Naive B cell (primary cell): ENCODE results near the gene IRF2BP2. TPM values are rescaled to one million over a fixed set of nuclear protein-coding genes. Genes with fewer than 3 reads are reported as not detected.

Source experiments
- ATAC-seq, 2 donors: fragments of 150-1000 bp; cut with Tn5 transposase; 2 replicates each; pipeline ENCODE4 v1.10.0; 2021; ENCODE audit warnings: low read depth in 2 of 2, mild to moderate bottlenecking in 2 of 2, moderate library complexity in 2 of 2
- DNase-seq: peaks from one replicate; pipeline ENCODE4 v3.0.0; 2022
- H3K27ac Mint-ChIP-seq, 6 donors: one replicate each; pipeline ENCODE4 v1.8.0; 2020 to 2022; ENCODE audit warnings: mild to moderate bottlenecking in 6 of 6, mixed read lengths in 6 of 6, moderate library complexity in 5 of 6, inconsistent platforms in 2 of 6
- H3K27me3 Mint-ChIP-seq, 3 donors: one replicate each; pipeline ENCODE4 v1.8.0; 2021 to 2022; ENCODE audit warnings: mixed read lengths in 3 of 3, mild to moderate bottlenecking in 1 of 3
- H3K36me3 Mint-ChIP-seq, 2 donors: one replicate each; pipeline ENCODE4 v1.8.0; 2020 to 2022; ENCODE audit warnings: mixed read lengths in 2 of 2, inconsistent platforms in 1 of 2, mild to moderate bottlenecking in 1 of 2
- H3K4me1 Mint-ChIP-seq, 3 donors: one replicate each; pipeline ENCODE4 v1.8.0; 2020 to 2022; ENCODE audit warnings: mixed read lengths in 3 of 3, inconsistent platforms in 1 of 3, mild to moderate bottlenecking in 1 of 3, moderate library complexity in 1 of 3
- H3K4me3 Mint-ChIP-seq, 8 donors: one replicate each; pipeline ENCODE4 v1.8.0; 2020 to 2022; ENCODE audit warnings: mild to moderate bottlenecking in 8 of 8, mixed read lengths in 8 of 8, moderate library complexity in 8 of 8, inconsistent platforms in 2 of 8
- H3K9me3 Mint-ChIP-seq, 7 donors: one replicate each; pipeline ENCODE4 v1.8.0; 2020 to 2022; ENCODE audit warnings: mixed read lengths in 7 of 7, mild to moderate bottlenecking in 5 of 7, inconsistent platforms in 2 of 7, moderate library complexity in 1 of 7
- polyA plus RNA-seq, 6 donors: library from polyadenylated mRNA; unstranded; fragments of 300-500 nt; fragmentation: Illumina TruSeq; gene quantifications; one replicate each; pipeline ENCODE4 v1.2.3, GENCODE V29; 2021; ENCODE audit warnings: low read depth in 6 of 6

IRF2BP2 gene
- polyA plus RNA-seq, 6 donors from 2014 or later, result 40.3 to 66.1 (median 55.3) TPM

DNA sequence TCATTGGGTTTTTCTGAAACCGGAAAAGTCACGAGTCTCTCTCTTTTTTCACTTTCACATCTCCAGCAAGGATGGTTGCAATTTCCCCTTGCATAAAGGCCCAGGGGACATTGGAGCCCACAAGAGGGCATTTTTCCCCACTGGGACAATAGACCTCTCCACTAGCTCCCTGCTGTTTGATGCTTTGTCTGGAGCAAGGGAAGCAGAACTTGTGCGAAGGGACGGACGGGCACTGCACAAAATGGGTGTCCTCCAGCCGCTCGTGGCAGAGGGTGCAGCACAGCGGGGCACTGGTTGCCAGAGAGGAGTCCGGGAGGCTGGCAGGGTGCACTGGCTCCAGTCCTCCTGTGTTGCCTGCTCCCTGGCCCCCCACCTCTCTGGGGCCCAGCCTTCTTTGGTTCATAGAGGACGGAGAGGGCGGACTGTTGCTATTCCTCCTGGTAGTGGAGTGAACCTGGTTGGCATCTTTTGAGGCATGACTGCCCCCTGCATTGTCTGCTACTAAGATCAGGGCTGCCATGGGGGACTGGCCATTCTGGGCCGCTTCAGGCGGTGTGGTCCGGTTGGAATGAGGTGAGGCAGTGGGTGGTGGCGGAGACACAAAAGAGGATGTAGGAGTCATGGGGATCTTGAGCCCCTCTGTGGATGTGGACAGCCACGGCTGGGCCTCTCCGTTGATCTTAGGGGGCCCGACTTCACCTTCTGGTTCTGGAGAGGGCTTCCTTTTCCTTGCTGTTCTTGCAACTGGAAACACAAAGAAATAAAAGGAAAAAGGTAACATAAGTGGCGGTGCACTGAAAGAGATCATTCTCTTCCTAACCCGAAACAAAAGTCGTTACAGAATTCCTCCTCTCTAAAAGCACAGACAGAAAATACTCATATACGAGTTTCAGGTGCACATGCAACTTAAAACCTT is 2.6 kb downstream of the IRF2BP2 start:
- H3K27ac Mint-ChIP-seq, result peak overlapping the region; percentile 96 to 100 (median 98)
- peak overlapping the region; percentile 91 to 99 (median 92) for H3K4me3 Mint-ChIP-seq
- H3K4me1 Mint-ChIP-seq, result peaks cover 61 to 71% (median 63%) of the 10 kb centered on the region in 3 donors
- peaks cover 0 to 5% (median 0%) of the 10 kb centered on the region in 3 donors for H3K27me3 Mint-ChIP-seq
- DNase-seq (no peak), ATAC-seq (no peak)
- H3K36me3 Mint-ChIP-seq, result peaks cover 0 to 7% of the 10 kb centered on the region in 2 donors
- peaks cover 0 to 2% (median 0%) of the 10 kb centered on the region in 7 donors for H3K9me3 Mint-ChIP-seq

DNA sequence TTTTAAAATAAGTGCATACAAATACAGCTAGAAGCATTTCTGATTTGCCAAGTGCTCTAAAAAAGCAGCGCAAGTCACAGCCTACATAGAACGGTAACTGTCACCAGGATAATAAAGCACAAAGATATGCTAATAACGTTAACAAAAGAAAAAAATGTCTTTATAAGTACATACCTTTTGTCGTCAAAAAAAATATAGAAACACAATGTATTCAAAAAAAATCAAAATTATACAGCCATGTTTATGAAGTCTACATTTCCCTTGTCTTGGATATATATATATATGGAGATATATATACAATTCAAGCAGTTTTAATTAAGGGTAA is 3.2 kb downstream of the IRF2BP2 start:
- DNase-seq (no peak), ATAC-seq (no peak)
- H3K4me3 Mint-ChIP-seq, result peak overlapping the region; percentile 91 to 99 (median 92)
- peaks cover 0 to 7% of the 10 kb centered on the region in 2 donors for H3K36me3 Mint-ChIP-seq
- peaks cover 0 to 2% (median 0%) of the 10 kb centered on the region in 7 donors for H3K9me3 Mint-ChIP-seq
- H3K27ac Mint-ChIP-seq, result peak overlapping the region; percentile 89 to 100 (median 96)
- peaks cover 0 to 5% (median 0%) of the 10 kb centered on the region in 3 donors for H3K27me3 Mint-ChIP-seq
- H3K4me1 Mint-ChIP-seq, result peaks cover 59 to 71% (median 63%) of the 10 kb centered on the region in 3 donors

DNA sequence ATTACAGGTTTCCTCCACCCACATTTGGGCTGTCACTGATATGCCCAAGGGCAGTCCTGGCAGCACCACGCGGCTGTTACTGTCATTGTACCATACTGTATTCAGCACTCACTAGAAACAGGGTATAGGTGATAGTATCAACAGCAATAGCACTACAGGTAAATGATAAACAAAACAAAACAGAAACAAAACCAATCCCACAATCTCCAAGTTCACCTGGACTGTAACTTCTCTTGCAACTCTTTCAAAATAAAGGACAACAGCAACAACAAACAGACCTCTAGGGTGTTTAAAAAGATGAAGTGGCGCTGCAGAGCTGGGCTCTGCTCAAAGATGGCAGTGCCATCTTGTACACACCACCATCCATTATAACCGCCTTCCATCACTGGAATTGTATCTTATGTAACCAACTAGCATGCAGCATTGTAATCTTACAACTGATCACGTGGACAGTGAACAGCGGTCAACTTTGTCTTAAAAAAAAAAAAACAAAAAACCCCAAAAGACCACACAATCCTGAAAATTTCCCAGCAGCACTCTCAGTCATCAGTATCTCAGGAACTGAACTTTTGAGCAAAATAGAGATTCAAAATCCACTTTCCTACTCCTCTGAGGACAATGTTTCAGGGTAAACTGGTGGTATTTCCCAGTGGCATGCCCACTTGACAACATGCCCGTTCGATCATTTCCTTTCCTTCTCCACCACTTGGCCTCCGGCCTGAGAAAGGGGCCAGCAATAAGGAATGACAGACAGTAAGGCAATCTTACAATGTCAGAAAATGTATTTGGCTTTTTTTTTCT is 3.8 kb downstream of the IRF2BP2 start:
- DNase-seq, result no peak
- Mint-ChIP-seq H3K4me1 (peaks cover 58 to 71% (median 63%) of the 10 kb centered on the region in 3 donors), H3K4me3 (peak overlapping the region; percentile 91 to 99 (median 92)), H3K27ac (peak overlapping the region; percentile 89 to 100 (median 96)), H3K36me3 (peaks cover 0 to 7% of the 10 kb centered on the region in 2 donors), H3K9me3 (peaks cover 0 to 2% (median 0%) of the 10 kb centered on the region in 7 donors), H3K27me3 (peaks cover 0 to 5% (median 0%) of the 10 kb centered on the region in 3 donors)
- no peak for ATAC-seq

DNA sequence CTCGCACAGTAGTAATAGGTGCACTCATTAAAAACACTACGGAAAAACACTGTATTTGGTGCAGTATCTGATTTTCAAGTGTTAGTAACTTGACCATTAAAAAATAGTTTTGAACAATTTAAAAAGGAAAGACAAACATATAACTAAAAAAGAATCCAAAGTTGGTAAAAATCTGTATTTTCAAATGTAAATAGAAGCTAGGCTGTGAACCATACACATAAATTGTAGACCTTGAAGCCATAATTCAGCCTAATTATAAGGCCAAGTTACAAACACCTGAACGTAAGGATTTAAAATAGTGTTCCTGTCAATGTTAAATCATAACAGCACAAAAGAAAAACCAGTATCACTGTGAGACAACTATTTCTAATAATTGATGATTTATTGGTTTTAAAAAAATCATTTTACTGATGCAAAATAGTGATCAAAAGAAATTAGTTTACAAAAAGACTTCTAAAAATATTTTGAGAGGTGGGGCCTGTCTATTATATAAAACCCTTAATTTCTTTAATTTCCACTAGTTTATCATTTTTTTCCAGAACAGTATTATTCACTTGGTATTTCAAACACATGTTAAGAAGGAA is 4.5 kb downstream of the IRF2BP2 start:
- Mint-ChIP-seq H3K27me3 (peaks cover 0 to 4% (median 0%) of the 10 kb centered on the region in 3 donors), H3K4me1 (peaks cover 59 to 77% (median 67%) of the 10 kb centered on the region in 3 donors), H3K9me3 (peaks cover 0 to 2% (median 0%) of the 10 kb centered on the region in 7 donors), H3K27ac (peak overlapping the region; percentile 89 to 100 (median 96)), H3K36me3 (peaks cover 0 to 7% of the 10 kb centered on the region in 2 donors), H3K4me3 (peak overlapping the region; percentile 91 to 99 (median 92))
- DNase-seq (no peak), ATAC-seq (no peak)

DNA sequence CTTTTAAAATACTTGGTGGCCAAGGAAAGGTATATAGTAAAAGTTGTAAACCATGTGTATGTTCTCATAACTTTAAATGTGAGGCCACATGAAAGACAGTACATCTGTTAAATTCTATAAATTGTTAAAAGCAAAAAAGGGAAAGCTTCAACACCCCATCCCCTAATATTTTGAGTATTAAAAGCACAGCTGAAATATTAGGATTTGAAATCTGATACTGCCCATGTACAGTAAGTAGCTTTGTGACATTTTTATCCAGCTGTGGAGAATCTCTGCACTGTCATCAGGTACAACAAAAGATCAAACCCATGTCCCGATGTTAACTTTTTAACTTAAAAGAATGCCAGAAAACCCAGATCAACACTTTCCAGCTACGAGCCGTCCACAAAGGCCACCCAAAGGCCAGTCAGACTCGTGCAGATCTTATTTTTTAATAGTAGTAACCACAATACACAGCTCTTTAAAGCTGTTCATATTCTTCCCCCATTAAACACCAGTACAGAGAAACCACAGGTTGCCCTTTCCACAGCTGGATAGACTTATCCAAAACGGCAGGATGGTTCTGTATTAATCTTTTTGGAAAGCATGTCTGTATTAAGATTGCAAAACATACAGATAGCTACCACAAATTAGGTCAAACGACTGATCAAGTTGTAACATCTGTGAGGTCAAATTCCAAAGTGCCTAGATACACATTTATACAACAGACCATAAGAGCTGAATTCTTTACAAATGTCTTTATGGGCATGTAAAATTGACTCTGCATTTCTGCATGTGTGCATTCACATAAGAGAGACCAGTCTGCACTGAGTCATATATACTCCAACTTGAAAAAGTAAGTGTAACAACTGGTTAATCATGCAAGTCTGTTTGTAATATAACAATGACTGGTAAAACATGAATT is 5.2 kb downstream of the IRF2BP2 start:
- Mint-ChIP-seq H3K36me3 (peaks cover 0 to 7% of the 10 kb centered on the region in 2 donors), H3K4me1 (peaks cover 57 to 80% (median 67%) of the 10 kb centered on the region in 3 donors), H3K9me3 (no peaks in the 10 kb centered on the region), H3K27me3 (no peaks in the 10 kb centered on the region), H3K4me3 (peak overlapping the region; percentile 60 to 95 (median 91)), H3K27ac (peak overlapping the region in 4 of 6 donors; percentile 43 to 100 (median 56))
- ATAC-seq (no peak), DNase-seq (no peak)

DNA sequence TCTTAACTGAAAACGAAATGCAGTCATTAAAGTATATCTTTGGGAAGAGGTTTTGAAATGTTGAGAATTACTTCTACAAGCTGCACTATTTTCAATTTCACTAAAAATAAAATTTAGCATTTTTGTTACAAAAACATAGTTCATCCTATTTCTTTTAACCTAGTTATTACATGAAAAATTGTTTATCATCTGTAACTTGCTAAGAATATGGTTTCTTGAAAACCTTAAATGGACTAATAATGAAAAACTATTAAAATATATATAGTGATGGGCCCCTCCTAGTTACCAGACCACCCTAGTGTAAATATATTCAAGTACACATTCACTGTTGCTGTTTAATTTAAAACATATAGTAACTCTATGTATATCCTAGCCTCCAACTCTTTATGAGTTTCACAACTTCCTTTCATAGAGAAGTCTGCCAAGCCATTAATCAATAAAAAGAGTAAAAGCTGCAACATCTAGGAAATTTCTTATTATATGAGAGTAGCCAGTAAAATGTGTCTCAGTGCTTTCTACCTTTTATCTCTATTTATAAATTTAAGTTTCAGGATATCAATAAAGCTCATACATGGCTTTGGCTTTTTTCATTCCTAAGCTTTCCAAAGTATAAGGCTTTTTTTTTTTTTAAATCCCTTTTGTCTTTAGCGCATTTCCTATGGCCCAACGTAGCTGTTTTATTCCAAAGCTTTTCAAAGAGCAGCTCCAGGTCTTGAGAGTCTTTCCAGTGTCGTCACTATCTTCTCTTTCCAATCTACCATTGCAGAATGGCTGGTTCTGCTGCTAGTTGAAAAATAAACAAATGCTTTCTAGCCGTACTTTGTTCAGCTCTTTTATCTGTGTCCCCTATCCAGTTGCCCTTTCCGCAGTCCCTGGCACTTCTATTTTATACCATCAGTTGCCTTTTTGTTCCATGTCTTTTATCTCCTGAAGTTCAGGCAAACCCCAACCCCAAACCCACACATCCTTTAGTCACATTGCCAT is 6.5 kb downstream of the IRF2BP2 start:
- Mint-ChIP-seq H3K36me3 (peaks cover 0 to 7% of the 10 kb centered on the region in 2 donors), H3K4me1 (peaks cover 60 to 92% (median 67%) of the 10 kb centered on the region in 3 donors), H3K27me3 (no peaks in the 10 kb centered on the region), H3K4me3 (peak overlapping the region in 7 of 8 donors; percentile 5 to 98 (median 57)), H3K9me3 (no peaks in the 10 kb centered on the region), H3K27ac (peak overlapping the region; percentile 32 to 100 (median 92))
- DNase-seq (no peak), ATAC-seq (no peak)

DNA sequence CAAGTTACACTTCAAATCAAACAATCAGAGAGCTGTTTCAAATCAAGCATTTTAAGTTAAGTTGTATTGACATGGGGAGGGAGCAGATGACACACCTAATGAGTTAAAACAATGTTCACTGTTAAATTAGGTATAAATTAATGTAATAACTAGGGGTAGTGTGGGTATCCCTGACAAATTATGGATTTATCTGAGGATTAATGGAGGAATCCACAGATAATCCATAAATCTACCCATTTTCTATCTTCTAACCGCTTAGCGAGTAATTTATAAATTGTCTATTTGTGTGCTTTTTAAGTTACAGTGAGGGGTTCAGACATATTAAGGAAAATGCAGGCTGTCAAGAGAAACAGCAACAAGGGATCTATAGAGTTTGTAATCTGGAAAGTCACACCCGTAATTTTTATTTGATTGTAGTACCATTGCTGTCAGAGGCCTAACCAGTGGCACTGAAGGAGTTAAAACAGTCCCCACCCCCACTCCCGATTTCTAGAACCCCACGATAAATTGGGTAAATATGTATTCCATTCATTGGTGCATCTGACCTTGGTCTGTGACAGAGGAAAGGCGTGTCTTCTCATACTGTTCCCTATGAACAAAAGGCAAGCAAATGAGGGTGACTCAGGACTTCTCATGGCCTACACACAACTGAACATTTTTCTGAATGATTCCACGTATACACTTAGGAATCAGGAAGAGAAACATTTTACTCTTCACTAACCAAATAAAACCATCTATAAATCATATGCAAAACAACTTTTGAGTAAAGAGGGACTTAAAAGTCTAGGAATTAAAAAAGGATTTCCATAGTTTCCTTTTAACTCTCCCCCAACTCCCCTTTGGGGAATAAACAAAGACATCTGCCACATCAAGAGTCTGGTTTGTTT is 7.4 kb downstream of the IRF2BP2 start:
- H3K36me3 Mint-ChIP-seq, result no peaks in the 10 kb centered on the region
- no peak for DNase-seq

DNA sequence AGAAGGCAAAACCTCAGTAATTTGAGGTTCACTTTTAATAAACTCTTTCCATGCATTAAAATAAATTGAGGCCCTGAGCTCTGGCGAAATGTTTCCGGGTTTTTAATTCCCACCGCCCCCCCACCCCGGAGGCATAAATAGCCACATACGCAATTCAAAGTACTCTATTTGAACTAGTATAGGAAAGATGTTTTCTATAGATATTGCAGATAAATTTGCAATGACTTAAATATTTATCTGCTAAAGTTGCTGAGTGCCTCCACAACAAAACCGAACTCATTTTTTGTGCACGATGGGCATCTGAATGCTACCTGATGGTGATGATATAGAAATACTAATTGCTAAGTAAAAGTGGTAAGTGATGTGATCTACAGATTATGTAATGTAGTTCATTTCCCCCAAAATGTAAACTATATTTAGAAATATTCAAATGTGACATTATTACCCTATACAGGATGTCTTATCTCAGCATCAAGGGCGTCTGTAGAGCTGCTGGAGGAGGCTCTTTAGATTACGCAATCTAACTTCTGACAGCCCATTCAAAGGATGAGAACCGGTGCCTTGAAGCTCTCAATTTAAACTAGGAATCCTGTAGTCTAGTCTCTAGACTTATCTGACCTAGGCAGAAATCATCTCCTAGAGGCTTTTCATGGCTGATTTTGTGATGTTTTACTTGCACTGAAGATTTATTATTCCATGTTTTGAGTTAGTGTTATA is 8.5 kb downstream of the IRF2BP2 start:
- DNase-seq (no peak), ATAC-seq (peak; percentile 16 to 18)
- no peaks in the 10 kb centered on the region for H3K9me3 Mint-ChIP-seq
- peak overlapping the region; percentile 61 to 100 (median 96) for H3K27ac Mint-ChIP-seq
- H3K4me1 Mint-ChIP-seq, result peaks cover 45 to 76% (median 49%) of the 10 kb centered on the region in 3 donors
- peak overlapping the region; percentile 80 to 98 (median 88) for H3K4me3 Mint-ChIP-seq
- H3K27me3 Mint-ChIP-seq, result no peaks in the 10 kb centered on the region
- no peaks in the 10 kb centered on the region for H3K36me3 Mint-ChIP-seq

More for the DNA sequence above, 7.4 kb downstream of the IRF2BP2 start:
- no peaks in the 10 kb centered on the region for H3K9me3 Mint-ChIP-seq
- peaks cover 53 to 87% (median 59%) of the 10 kb centered on the region in 3 donors for H3K4me1 Mint-ChIP-seq
- peak overlapping the region; percentile 38 to 98 (median 57) for H3K4me3 Mint-ChIP-seq
- no peak for ATAC-seq
- H3K27ac Mint-ChIP-seq, result peak overlapping the region; percentile 67 to 100 (median 88)
- H3K27me3 Mint-ChIP-seq, result no peaks in the 10 kb centered on the region

DNA sequence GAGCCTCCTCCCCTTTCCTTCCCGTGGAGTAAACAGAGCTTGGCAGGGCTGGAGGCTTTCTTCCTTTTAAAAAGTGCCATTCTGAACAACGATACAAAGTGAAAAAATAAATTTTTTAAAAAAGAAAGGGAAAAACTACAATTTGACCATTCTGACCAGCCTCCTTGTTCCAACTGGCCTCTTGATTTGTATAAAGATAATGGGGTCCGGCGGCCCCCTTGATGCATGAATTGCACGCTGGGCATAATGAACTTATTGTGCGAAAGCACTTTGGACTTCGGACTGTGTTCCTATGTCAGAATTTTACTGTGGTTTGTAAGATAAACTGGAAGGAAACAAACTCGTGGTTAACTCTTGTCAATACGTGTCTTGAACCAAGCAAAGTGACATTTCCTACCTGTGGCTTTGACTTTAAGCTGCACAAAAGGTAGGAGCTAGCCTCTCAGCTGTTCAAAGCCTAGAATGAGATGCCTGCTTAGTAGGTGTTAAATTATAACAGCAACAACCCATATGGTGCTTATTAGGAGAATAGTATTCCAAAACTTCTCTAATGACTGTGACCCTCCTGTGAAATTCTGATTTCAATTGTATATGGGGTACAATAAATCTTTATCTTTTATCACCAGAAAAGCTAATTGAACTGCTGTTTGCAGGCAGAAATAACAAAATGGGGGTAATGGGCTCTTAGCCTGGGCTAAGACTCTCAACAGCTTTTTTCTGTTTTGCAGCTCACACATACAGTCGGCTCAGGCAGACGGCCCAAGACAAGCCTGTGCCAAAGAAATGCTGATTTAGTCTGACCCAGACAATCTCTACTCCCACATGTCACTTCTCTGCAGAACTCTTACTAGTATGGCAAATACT is 9.3 kb downstream of the IRF2BP2 start:
- H3K4me3 Mint-ChIP-seq, result peak overlapping the region; percentile 80 to 98 (median 88)
- peak overlapping the region; percentile 95 to 100 (median 96) for H3K27ac Mint-ChIP-seq
- H3K27me3 Mint-ChIP-seq, result no peaks in the 10 kb centered on the region
- H3K36me3 Mint-ChIP-seq, result no peaks in the 10 kb centered on the region
- H3K4me1 Mint-ChIP-seq, result peaks cover 37 to 68% (median 41%) of the 10 kb centered on the region in 3 donors
- no peaks in the 10 kb centered on the region for H3K9me3 Mint-ChIP-seq
- DNase-seq (no peak), ATAC-seq (peak in 1 of 2 donors; percentile 5)
